HL-60/S4 treated with phorbol 12-myristate 13-acetate at 8.2 ng/mL for 4 days and 3 days (cell line): ENCODE data around the gene FBXO39.
"Not testable (repeated sequence)": the region's sequence is repeated elsewhere in the genome, so short reads cannot be mapped to it uniquely, and the experiment has no call there.

Source experiments
- in situ Hi-C: fragments of 300-500 bp; cut with MboI; formaldehyde crosslinking; loops from 2 replicates; pipeline ENCODE4 v1.15.0; 2022; ENCODE audit warnings: low sequenced_read_pairs

The FBXO39 gene

GRCh38 chr17:6789146-6789545 lies 13.1 kb downstream of the FBXO39 start:
- in situ Hi-C loops: no loop called here

GRCh38 chr17:6793748-6794493 lies 17.9 kb downstream of the FBXO39 start:
- in situ Hi-C loops: no loop called here

- in situ Hi-C loops: no loop called here
These were observed 20.2 kb downstream of the FBXO39 start for GRCh38 chr17:6796017-6796886.

- in situ Hi-C loops: no loop called here
These were observed 21.0 kb downstream of the FBXO39 start for GRCh38 chr17:6796887-6797490.

- in situ Hi-C loops: no loop called here
These were observed 21.8 kb downstream of the FBXO39 start for GRCh38 chr17:6797718-6798351.

- in situ Hi-C loops: no loop called here
These were observed 23.7 kb downstream of the FBXO39 start for GRCh38 chr17:6799738-6800137.

- in situ Hi-C loops: no loop called here
These were observed 24.5 kb downstream of the FBXO39 start for GRCh38 chr17:6800422-6801027.

- in situ Hi-C loops: no loop called here
These were observed 35.5 kb downstream of the FBXO39 start for GRCh38 chr17:6811510-6811909.

GRCh38 chr17:6812295-6812694 lies 36.3 kb downstream of the FBXO39 start:
- in situ Hi-C loops: no loop called here

GRCh38 chr17:6815775-6816174 lies 39.8 kb downstream of the FBXO39 start:
- in situ Hi-C loops: no loop called here

GRCh38 chr17:6816368-6816767 lies 40.4 kb downstream of the FBXO39 start:
- in situ Hi-C loops: not testable (repeated sequence)

- in situ Hi-C loops: no loop called here
These were observed 42.9 kb downstream of the FBXO39 start for GRCh38 chr17:6818938-6819337.

- in situ Hi-C loops: no loop called here
These were observed 47.0 kb downstream of the FBXO39 start for GRCh38 chr17:6823011-6823442.

GRCh38 chr17:6830383-6830986 lies 54.5 kb downstream of the FBXO39 start:
- in situ Hi-C loops: no loop called here

GRCh38 chr17:6831661-6832263 lies 55.7 kb downstream of the FBXO39 start, which contains the start of gene TEKT1:
TSS of gene TEKT1 (minus strand) at chr17:6831729. CDS start at chr17:6830376, 1,353 bp downstream.
- in situ Hi-C loops: no loop called here
